DND-41 (cell line): Measurements from ENCODE around the gene AVP.
"Not testable (repeated sequence)": the region's sequence is repeated elsewhere in the genome, so short reads cannot be mapped to it uniquely, and the experiment has no call there.

ENCODE experiments used
- ATAC-seq: fragments of 200-7000 bp; cut with Tn5 transposase; 3 replicates; pipeline ENCODE4 v1.9.1; 2021; ENCODE audit warnings: low read depth; ENCODE audit not compliant: insufficient read depth
- DNase-seq: peaks from one replicate; pipeline ENCODE4 v3.0.0-alpha.2; 2020
- H2AFZ ChIP-seq: 2 replicates; pipeline ENCODE4 v1.6.0; 2012; ENCODE audit warnings: low read depth, low read length
- H3K27ac ChIP-seq: 2 replicates; pipeline ENCODE4 v1.5.1; 2012; ENCODE audit warnings: low read length, inconsistent platforms
- H3K27me3 ChIP-seq: fragments of 200-600 bp; sonication (generic); 2 replicates; pipeline ENCODE4 v1.6.0; 2012; ENCODE audit warnings: low read length, mild to moderate bottlenecking, inconsistent platforms; ENCODE audit not compliant: insufficient read depth, poor library complexity
- H3K36me3 ChIP-seq: 2 replicates; pipeline ENCODE4 v1.5.1; 2012; ENCODE audit warnings: low read length, inconsistent platforms; ENCODE audit not compliant: insufficient read depth
- H3K4me1 ChIP-seq: 2 replicates; pipeline ENCODE4 v1.5.1; 2012; ENCODE audit warnings: mild to moderate bottlenecking, low read length; ENCODE audit not compliant: insufficient read depth
- H3K4me2 ChIP-seq: 2 replicates; pipeline ENCODE4 v1.6.0; 2012; ENCODE audit warnings: mild to moderate bottlenecking, moderate library complexity, low read length, inconsistent platforms; ENCODE audit not compliant: insufficient read depth
- H3K4me3 ChIP-seq, 2 experiments: fragments of 200-600 bp in 1 of 2; shearing (Covaris generic) in 1 of 2; 2 replicates each; pipeline ENCODE4 v1.5.1; 2012 to 2016; ENCODE audit warnings: inconsistent platforms in 2 of 2, low read length in 2 of 2, mild to moderate bottlenecking in 2 of 2, low read depth in 1 of 2, moderate library complexity in 1 of 2
- H3K79me2 ChIP-seq: 2 replicates; pipeline ENCODE4 v1.6.0; 2012; ENCODE audit warnings: low read length, inconsistent platforms; ENCODE audit not compliant: insufficient read depth
- H3K9ac ChIP-seq: 2 replicates; pipeline ENCODE4 v1.6.0; 2012; ENCODE audit warnings: low read depth, mild to moderate bottlenecking, inconsistent platforms, low read length, moderate library complexity
- H3K9me3 ChIP-seq: 2 replicates; pipeline ENCODE4 v1.5.1; 2012; ENCODE audit warnings: low read length, moderate library complexity, mild to moderate bottlenecking, inconsistent platforms; ENCODE audit not compliant: insufficient read depth, severe bottlenecking
- H4K20me1 ChIP-seq: 2 replicates; pipeline ENCODE4 v1.6.0; 2012; ENCODE audit warnings: low read length; ENCODE audit not compliant: insufficient read depth
- CTCF ChIP-seq: IDR thresholded peaks from 2 replicates; pipeline ENCODE4 v1.5.1; 2012; ENCODE audit warnings: borderline replicate concordance, low read length, moderate library complexity, mild to moderate bottlenecking; ENCODE audit not compliant: poor library complexity, severe bottlenecking; ENCODE audit errors: extremely low read depth
- EZH2 ChIP-seq: IDR thresholded peaks from 3 replicates; pipeline ENCODE4 v1.6.1; 2012; ENCODE audit warnings: borderline replicate concordance, low read depth, mild to moderate bottlenecking, moderate library complexity, low read length, inconsistent platforms; ENCODE audit not compliant: severe bottlenecking

The AVP gene

GRCh38 chr20:3121271-3121911, 36.9 kb upstream of the AVP start:
- H2AFZ ChIP-seq, result no peak overlapping the region
- no peaks in the 10 kb centered on the region for H3K27me3 ChIP-seq
- H3K79me2 ChIP-seq, result no peaks in the 10 kb centered on the region
- H3K9ac ChIP-seq, result no peak overlapping the region
- no peak overlapping the region for H3K4me2 ChIP-seq
- peak; percentile 27; the same call in 1 of the 3 replicates for ATAC-seq
- H3K36me3 ChIP-seq, result peaks cover 36% of the 10 kb centered on the region
- H3K4me3 ChIP-seq, result no peak overlapping the region
- DNase-seq, result no peak
- peaks cover 13% of the 10 kb centered on the region for H3K9me3 ChIP-seq
- no peaks in the 10 kb centered on the region for H4K20me1 ChIP-seq
- H3K27ac ChIP-seq, result no peak overlapping the region
- no peaks in the 10 kb centered on the region for H3K4me1 ChIP-seq
- no peak for TF ChIP-seq CTCF
- no peak for TF ChIP-seq EZH2

GRCh38 chr20:3119044-3119443, 34.5 kb upstream of the AVP start:
- peaks cover 6% of the 10 kb centered on the region for H3K9me3 ChIP-seq
- H3K79me2 ChIP-seq, result no peaks in the 10 kb centered on the region
- H3K9ac ChIP-seq, result no peak overlapping the region
- DNase-seq (no peak), ATAC-seq (no peak)
- no peak overlapping the region for H2AFZ ChIP-seq
- no peak overlapping the region for H3K27ac ChIP-seq
- peaks cover 44% of the 10 kb centered on the region for H3K36me3 ChIP-seq
- H3K4me1 ChIP-seq, result no peaks in the 10 kb centered on the region
- TF ChIP-seq EZH2 (no peak), CTCF (no peak)
- H3K4me3 ChIP-seq, result no peak overlapping the region
- peaks cover 4% of the 10 kb centered on the region; the same call in 1 of the 2 replicates for H4K20me1 ChIP-seq
- no peaks in the 10 kb centered on the region for H3K27me3 ChIP-seq
- H3K4me2 ChIP-seq, result no peak overlapping the region

GRCh38 chr20:3117839-3118379, 33.4 kb upstream of the AVP start:
- not testable (repeated sequence) for DNase-seq, H3K27ac ChIP-seq, H3K79me2 ChIP-seq, H4K20me1 ChIP-seq, H3K4me3 ChIP-seq, H3K27me3 ChIP-seq, ATAC-seq, H3K9ac ChIP-seq, H3K4me2 ChIP-seq, H2AFZ ChIP-seq, H3K9me3 ChIP-seq, H3K4me1 ChIP-seq
- H3K36me3 ChIP-seq, result peaks cover 37% of the 10 kb centered on the region

GRCh38 chr20:3116341-3116740, 31.8 kb upstream of the AVP start:
- no peaks in the 10 kb centered on the region for H3K4me1 ChIP-seq
- H3K27me3 ChIP-seq, result no peaks in the 10 kb centered on the region
- TF ChIP-seq CTCF (no peak), EZH2 (no peak)
- no peak overlapping the region for H3K4me3 ChIP-seq
- ATAC-seq, result no peak
- H3K4me2 ChIP-seq, result no peak overlapping the region
- peaks cover 9% of the 10 kb centered on the region; the same call in 1 of the 2 replicates for H4K20me1 ChIP-seq
- no peak for DNase-seq
- H3K9ac ChIP-seq, result no peak overlapping the region
- no peak overlapping the region for H3K27ac ChIP-seq
- H3K9me3 ChIP-seq, result no peaks in the 10 kb centered on the region
- no peaks in the 10 kb centered on the region for H3K79me2 ChIP-seq
- H3K36me3 ChIP-seq, result peaks cover 21% of the 10 kb centered on the region
- no peak overlapping the region for H2AFZ ChIP-seq
